UCSD-AML1 (cell line): ENCODE data around the gene VPS54.
"Not testable (repeated sequence)": the region's sequence is repeated elsewhere in the genome, so short reads cannot be mapped to it uniquely, and the experiment has no call there.

Source experiments
- DNase-seq: peaks from one replicate; lab custom pipeline; 2025; ENCODE audit not compliant: unreplicated experiment; lab: John Stamatoyannopoulos, UW

Gene VPS54

DNA sequence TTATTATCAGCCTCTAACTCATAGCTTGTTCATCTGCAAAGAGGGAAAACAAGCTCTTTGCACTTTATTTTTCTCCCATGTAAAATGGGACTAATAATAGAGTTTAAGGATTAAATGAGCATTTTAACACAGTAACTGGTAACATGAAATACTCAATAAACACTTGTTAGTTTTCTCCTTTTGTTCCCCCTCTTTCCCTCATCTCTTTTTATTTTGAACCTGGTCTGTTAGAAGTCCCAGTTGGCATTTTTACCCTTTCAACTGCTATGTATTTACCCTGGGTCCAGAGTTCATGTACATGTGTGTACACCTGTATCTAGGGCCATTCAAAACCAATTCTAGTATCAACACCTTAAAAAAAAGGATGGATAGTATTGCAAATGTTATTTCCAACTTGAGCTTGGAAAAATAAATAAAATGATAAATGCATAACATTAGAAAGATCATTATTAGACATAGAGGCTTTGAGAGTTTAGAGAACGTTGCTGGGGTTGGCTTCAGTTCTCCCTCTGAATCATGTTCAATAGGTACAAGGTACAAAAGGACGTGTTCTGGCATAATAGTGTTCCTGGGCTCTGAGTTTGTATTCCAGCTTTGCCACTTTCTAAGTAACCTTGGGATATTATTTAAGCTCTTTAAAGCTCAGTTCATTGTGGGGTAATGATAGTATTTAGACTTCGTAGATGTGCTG is 5.2 kb upstream of the VPS54 start:
- DNase-seq, result no peak

DNA sequence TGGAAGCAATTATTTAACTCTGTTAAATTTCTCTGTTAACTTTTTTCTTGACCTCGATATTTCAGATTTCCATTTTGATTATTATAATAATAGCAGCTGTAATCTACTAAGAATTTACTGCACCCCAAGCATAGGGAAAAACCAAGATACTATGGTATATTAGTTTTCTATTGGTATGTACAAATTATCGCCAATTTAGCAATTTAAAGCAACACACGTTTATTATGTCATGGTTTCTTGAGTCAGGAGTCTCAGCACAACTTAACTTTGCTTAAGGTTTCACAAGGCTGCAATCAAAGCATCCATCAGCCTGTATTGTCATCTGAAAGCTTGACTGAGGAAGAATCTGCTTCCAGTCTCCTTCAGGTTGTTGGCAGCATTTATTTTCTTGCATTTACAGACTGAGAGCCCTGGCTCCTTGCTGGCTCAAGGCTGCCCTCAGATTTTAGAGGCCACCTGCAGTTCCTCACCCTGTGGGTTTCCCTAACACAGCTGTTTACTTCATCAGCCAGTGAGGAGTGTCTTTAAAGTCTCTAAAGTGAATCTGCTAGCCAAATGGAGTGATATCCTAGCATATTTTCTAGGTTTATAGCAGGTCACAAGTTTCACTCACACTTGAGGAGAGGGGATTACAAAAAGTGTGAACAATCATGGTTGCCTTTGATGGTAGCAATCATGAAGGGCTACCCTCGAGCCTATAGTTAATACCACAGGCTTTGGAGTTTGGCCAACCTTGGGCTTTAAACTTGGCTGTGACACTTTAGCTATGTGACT is 4.4 kb upstream of the VPS54 start:
- no peak for DNase-seq

DNA sequence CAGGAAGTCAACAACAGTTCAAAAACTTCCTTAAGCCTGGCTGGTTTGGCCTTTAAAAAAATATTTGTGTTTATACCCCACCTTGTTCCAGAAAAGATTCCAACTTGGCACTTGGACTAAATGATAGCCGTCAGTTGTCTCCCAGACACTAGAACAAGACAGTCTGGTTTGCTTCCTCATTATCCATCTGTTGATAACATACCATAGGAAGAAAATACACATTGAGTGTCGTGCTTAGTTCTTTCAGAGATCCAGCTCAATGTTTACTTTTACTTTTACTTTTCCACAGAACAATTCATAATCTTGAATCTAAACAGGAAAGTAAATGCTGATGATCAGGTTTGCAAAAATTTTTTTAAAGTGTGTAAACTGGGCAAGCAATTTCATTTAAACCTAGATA is 2.4 kb upstream of the VPS54 start:
- DNase-seq, result no peak

DNA sequence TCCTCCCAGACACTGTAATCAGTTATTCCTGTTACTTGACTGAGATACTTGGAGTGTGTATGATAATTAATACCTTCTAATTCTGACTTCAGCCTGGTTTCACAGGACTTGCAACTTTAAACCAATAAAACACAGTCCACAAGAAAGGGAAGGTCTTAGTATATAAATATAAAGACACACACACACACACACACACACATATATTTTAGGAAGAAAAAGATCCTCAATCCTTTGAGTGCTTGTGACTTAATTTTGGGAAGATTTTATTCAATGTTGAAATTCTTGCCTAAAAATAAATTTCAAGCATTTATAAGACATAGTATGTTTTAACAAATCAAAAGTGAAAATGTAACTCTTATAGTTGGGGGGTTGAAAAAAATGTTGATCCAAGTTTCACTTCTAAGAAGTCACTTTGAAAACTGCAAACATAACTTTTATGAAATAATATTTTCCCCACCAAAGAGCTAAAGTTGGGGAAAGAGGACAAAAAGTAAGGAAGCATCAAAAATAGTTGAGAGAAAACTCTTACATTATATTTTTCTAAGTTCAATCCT is 824 bp upstream of the VPS54 start:
- DNase-seq, result no peak

DNA sequence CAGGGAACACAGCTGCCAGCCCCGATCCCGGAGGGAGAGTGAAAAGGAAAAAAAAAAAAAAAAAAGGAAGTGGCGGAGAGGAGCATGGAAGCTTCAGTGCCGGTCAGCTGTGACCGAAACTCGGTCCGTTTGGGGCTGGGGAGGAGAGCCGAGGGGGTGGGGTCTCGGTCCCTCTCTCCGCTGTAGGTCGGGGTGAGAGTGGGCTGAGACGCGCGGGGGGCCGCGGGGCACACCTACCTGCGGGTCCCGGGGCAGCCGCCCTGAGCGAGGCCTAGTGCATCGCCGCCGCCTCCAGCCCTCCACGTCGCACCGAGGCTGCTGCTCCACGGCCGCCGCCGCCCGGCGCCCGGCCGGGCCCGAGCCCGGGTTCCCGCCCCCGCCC is 536 bp downstream of the VPS54 start:
- DNase-seq, result peak; percentile 67

DNA sequence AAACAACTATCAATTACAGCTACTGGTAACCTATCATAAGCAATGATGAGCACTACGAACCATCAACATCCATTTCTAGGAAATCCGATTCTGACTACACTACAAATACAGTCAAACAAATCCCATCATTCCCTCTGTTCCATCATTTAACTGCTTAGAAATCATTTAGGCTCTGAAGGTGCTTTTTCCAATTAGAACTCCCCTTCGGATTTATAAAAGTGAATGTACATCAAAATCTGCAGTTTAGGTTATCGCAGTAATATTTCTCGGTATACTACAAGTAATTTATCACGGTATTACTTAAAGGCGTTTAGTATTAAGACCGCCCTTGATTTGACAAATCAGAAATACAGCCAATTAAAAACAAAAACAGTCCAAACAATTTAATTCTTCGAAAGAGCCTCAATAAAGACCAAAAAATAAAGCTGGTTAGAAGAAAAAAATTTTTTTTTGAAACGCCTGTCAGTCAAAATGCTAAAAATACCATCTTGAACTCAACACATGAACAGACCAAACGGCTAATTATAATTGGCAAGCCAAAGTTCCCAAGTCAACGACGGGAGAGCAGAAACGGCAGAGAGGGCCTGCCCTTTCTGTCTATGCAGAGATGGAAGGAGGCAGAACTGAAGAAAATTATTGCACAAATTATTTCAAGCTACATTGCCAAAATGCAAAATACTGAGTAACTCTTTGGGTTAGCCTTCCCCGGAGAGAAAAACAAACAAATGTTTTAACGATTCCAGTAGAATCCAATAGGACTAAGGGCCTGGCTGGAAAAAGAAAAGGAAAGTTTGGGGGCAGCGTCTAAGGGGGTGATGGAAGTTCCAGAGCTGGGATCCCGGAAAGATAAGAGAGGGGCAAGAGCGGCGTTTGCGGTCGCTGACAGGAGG is 1.2 kb downstream of the VPS54 start:
- no peak for DNase-seq

DNA sequence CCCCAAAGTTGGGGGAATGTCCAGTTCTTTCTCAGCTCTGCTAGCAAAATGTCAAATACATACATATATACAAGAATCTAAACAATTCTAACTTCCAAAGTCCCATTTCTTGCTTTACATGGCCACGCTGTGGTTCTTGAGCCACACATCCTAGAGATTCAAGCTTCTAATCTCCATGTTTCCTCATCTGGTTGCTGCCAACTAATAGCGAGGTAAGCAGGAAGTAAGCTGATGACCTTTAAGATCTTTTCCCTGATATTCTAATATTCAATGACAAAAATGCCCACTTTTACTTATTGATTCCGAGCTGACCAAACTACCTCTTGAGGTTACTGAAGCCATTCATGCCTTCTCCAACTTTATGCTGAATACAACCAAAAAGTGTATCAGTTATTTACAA is 3.3 kb downstream of the VPS54 start:
- no peak for DNase-seq

DNA sequence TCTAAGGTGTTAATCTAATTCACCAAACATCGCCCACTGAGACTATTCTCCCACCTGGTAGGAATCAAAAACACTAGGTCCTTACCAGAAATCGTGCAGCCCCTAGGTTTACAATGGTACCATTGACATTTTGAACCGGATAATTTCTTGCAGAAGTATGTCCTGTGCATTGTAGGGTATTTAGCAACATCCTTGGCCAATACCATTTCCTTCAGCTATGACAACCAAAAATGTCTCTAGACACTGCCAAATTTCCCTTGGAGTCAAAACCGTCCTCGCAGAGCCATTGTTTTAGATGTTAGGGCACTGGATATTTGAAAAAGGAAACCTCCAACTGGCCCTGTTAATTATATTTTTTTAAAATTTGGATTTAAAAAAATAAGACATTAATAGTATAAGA is 3.8 kb downstream of the VPS54 start:
- DNase-seq, result no peak

DNA sequence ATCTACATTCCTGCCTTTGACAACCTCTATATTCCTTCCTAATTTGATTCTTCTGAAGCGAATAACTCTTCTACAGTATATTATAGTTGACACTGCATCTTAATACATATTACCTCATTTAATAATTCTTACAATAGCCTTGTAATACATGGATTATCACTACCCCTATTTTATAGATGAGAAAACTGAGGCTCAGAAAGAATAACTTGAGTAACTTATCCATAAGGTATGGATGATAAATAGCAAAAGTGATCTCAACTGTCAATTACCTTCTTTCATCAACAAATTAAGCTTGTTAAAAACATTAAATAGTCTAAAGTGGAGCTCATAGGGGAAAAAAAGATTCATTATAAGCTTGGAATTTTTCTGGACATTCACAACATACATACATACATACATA is 4.6 kb downstream of the VPS54 start:
- DNase-seq, result no peak

DNA sequence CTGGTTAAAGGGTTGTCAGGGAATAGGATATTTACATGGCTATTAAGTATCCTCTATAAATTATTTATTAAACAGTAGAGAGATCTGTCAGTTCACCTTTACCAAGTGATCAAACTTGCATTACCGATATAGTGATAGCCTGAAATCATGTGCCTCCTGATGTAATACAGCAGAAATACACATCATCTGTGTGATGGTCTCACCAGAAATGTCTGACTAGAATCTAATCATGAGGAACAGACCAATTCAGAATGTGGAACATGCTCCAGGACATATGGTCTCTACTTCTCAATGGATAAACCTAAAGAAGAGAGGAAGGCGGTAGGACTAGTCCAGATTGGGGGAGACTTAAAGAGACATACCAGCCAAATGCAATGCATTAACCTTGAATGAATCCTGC is 6.2 kb downstream of the VPS54 start:
- no peak for DNase-seq

DNA sequence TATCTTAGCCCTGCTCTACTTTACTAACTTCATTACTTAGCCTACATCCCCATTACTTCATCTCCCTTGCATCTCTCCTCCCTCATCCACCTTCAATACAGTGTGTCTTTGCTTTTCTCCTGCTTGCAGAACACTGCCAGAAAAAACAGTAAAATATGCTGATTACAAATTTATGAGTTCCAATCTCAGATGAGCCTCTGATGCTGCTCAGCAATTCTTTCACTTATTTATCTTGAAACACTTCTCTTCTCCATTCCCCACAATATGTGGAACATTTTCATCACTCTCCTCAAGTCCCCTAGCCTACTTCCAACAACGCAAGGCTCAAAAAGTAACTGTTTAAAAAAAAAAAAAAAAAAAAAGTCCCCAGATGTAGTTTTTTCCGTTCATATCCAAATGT is 7.1 kb downstream of the VPS54 start:
- no peak for DNase-seq

DNA sequence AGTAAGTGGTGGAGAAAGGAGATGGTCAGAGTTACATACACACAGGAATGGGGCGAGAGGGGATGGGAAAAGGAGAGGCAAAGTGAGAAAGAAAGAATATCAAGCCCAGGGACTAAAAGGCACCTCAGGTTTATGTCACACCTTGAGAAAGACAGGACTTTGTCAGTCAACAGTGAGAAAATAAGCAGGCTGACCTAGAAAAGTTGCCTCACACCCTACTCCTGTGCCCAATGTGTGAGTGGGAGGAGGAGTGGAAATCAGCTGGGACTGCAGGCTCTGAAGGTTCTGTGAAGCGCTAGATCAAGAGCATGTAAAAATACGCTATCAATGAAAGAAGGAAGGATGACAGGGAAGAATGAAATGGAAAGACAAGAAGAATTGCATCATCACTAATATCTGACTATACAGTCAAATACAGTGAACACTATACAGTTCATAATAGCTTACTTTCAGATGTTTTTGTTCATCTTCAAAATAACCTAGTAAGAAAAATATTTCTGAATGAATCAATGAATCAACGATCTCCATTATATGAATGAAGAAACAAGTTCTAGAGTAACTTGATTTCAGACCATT is 10.7 kb downstream of the VPS54 start:
- DNase-seq, result no peak

DNA sequence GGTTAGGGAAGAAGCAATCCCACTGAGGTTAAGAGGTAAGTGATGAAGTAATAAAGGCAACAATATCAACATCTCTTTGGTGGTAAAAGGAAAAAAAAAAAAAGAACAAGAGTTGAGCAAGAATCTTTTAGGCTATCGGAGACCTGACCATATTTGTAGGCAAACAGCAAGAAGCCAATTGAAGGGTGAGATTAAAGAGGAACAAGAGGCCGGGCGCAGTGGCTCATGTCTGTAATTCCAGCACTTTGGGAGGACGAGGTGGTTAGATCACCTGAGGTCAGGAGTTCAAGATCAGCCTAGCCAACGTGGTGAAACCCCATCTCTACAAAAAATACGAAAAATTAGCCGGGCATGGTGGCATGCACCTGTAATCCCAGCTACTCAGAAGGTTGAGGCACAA is 11.3 kb downstream of the VPS54 start:
- no peak for DNase-seq

DNA sequence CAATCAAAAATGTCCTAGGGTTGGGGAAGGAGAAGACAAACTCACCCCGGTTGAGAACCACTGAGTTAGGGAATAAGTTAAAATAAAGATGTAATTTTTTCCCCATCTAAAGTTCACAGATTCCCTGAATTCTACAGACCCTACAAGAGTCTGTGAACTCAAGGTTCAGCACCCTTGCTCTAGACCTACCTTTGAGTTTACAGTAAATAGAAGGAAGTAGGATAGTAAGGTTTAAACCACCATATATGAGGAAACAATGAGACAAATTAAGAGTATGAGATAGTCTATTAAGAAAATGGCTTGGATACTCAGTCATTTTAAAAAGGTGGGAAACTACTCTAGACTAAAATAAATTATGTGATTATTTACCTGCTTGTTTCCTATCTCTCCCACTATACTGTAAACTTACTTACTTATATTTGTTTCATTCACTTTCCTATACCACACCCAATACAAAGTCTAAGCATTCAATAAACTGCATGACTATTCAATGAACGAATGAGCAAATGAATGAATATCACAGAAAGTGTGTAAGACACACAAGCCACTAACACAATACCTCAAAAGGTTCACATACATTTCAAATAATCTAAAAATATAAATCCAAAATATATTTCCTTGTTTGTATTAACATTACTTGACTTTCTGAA is 13.4 kb downstream of the VPS54 start:
- DNase-seq, result no peak

DNA sequence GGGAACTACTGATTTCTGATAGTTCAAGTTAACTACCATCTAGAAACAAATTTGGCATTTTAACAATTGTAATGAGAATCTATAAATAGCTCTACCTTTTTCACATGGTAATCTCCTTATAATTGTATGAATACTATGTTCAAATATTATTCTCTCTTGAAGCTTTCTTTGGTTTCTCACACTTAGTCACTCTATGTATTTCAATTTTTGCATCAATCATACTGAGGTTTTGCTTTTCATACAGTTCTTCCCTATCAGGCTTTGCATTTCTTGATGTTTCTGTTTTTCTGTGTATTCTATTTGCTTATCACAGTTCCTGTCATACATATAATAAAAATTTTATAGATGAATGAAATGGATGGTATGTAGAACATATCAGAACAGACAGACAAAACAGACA is 16.0 kb downstream of the VPS54 start:
- DNase-seq, result no peak

DNA sequence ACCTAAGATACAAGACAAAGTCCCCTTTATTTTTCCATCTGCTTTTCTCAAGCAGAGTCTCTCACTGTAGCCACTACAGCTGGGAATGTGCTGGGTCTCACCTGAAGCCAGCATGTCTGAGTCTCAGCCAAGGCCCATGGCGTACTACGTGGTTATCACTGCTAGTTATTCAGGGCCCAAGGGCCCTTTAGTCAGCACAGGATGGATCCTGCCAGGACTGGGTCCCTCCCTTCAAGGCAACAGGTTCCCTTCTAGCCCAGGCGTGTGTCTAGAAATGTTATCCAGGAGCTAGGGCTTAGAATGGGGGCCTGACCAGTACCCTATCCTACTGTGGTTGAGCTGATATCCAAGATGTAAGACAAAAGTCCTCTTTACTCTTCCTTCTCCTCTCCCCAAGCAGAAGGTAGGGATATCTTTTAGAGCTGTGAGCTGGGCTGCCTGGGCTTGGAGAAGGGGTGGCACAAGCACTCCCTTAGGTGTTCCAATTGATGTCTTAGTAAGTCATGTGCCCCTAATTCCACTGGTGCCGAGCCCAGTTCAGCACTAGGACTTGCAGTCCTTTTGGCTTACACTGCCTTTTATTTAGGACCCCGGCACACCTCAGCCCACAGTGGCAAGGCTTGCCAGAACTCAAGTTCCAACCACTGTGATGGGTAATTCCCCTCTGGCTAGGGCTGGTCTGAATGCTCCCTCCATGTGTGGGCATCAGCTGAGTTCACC is 17.7 kb downstream of the VPS54 start:
- no peak for DNase-seq

DNA sequence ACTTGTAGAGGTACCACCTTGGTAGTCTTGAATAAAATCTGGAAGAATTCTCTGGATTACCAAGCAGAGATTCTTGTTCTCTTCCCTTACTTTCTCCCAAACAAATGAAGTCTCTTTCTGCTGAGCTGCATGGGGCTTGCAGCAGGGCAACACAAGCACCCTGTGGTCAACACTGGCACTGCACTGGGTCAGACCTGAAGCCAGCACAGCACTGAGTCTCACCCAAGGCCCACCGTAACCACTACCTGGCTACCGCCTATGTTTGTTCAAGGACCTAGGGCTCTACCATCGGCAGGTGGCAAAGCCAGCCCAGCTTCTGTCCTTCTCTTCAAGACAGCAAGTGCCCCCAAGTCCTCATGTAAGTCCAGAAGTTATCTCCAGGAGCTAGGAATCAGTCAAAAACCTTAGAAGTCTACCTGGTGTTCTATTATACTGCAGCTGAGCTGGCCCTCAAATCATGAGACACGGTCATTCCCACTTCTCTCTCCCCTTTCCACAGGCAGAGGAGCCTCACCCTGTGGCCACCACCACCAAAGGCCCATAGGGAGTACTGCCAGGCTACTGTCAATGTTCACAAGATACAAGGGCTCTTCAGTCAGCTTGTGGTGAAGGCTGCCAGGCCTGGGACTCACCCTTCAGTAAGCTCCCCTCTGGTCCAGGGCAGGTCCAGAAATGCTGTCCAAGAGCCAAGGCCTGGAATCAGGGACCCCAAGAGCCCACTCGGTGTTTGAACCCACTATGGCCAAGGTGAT is 18.4 kb downstream of the VPS54 start:
- DNase-seq, result no peak

DNA sequence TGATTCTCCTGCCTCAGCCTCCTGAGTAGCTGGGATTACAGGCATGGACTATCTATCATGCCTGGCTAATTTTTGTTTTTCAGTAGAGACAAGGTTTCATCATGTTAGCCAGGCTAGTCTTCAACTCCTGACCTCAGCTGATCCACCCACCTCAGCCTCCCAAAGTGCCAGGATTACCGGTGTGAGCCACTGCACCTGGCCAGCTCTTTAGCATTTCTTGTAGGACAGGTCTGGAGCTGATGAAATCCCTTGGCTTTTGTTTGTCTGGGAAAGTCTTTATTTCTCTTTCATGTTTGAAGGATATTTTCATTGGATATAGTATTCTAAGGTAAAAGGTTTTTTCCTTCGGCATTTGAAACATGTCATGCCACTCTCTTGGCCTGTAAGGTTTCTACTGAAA is 20.2 kb downstream of the VPS54 start:
- DNase-seq, result no peak

DNA sequence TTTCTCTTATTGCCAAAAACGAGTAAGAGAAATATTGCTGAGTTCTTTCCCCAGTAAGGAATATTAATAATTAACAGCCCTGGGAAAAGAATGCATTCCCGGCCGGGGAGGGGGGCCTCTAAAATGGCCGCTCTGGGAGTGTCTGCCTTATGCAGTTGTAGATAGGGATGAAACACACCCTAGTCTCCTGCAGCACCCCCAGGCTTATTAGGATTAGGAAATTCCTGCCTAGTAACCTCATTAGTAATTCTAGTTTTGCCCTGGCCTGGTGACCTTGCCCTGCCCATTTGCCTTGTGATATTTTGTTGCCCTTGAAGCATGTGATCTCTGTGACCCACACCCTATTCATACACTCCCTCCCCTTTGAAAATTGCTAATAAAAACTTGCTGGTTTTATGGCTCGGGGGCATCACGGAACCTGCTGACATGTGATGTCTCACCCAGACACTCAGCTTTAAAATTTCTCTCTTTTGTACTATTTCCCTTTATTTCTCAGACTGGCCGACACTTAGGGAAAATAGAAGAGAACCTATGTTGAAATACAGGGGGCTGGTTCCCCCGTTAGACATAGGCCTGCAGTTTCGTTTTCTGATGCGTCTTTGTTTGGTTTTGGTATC is 22.5 kb downstream of the VPS54 start:
- not testable (repeated sequence) for DNase-seq
